GM19372 (cell line): Measurements from ENCODE around the gene FILIP1L.
"Not testable (repeated sequence)": the region's sequence is repeated elsewhere in the genome, so short reads cannot be mapped to it uniquely, and the experiment has no call there.

ENCODE experiments used
- ATAC-seq: cut with Tn5 transposase; IDR thresholded peaks from one replicate; pipeline ENCODE4 v1.9.1; 2021; ENCODE audit warnings: mild to moderate bottlenecking, low read depth, moderate library complexity; ENCODE audit not compliant: unreplicated experiment

FILIP1L gene

DNA sequence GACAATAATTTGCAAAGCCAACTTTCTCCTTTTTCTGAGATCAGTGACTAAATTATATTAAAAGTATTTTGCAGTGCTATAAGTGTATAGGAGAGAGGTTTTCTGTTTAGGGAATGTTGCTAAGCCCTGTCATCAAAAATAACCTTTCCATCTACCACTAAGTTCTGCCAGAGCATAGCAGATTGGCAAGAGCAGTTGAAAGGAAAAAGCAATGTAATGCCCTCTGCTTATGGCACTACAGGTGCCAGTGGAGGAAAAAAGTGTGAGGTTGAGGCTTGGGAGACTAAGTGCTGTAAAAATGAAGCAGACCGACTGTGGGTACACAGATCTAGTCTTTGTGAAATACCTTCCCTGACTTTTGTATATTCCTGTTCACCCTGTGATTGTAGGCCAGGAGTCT, 11.5 kb downstream of the FILIP1L start:
- no peak for ATAC-seq

DNA sequence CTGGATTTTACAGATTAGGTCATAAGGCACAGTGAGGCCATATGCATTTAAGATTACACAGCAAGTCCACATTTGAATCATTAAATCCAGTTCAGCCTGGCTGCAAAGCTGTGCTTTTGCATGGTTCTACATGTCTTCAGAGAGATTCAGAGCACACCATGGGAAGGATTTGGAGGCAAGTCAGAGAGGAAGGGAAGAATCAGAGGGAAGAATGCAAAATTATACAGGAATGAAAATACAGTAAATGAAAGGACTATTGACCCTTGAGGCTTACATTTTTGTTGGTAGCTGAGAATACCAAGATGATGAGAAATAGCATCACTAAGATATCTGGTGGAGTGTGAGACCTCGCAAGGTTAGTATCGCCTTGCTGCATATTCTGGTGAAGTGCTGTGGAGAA, 13.9 kb downstream of the FILIP1L start:
- no peak for ATAC-seq

DNA sequence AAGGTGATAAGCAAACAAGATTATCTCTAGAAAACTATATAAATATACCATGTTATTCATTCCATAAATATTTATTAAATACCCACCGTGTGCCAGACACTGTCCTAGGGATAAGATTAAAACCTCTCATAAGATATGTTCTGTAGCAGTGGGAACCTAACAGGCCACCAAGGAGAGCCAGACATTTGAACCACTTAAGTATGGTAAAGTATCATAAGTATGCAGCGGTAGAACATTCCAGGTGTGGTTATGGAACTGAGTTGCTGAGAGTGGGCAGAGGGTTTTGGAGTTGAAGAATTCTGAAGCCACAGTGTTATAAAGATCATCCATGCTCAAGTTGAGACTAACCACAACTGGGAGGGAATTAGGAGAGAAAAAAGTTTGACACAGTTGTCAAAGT, 14.7 kb downstream of the FILIP1L start:
- ATAC-seq: no peak

DNA sequence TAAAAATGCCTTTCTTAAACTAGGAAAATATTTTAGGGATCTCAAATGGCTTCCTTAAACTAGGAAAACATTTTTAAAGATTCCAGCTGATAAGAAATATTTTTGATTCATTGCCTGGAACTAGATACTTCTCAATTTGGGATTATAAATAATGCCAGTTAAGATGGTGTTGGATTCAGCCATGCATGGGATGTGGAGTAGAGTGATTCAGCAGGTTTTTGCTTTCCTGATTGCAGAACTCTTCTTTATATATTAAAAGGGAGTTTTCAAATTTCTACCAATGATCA, 15.6 kb downstream of the FILIP1L start:
- no peak for ATAC-seq

DNA sequence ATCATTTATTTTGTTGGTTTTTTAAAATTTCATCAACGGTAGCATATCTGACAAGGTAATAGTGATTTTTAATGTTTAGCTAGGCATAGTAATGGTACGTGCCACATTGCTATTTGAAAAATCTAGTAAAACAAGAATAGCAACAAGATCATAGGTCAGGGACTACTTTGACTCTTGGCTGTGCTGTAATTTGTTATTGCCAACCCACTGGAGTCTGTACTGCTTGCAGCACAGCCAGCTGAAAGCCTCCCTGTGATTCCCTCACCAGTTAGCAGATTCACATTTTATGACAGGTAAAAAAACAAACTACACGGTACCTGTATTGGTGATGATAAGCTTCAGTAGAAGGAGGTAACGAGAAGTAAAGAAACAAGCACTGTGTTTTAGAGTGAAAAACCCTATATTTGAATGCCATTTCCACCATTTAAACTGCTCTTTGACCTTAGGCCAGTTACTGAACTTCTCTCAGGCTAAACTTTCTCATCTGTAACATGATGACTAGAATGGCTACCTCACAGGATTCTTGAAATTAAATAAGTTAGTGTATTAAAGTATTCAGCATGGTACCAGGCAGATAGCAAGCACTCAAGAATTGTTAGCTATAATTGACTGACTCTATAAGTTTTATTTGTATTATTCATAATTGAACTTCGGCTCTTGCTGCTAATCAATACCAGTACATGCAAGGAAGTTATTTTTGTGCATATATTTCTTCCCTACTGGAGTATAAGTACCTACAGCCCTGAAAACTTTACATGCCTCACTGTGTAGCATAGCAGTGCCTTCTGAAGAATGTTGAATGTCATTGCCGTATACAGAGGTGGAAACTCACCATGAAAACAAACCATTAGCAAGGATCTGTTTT, 16.1 kb downstream of the FILIP1L start:
- no peak for ATAC-seq

DNA sequence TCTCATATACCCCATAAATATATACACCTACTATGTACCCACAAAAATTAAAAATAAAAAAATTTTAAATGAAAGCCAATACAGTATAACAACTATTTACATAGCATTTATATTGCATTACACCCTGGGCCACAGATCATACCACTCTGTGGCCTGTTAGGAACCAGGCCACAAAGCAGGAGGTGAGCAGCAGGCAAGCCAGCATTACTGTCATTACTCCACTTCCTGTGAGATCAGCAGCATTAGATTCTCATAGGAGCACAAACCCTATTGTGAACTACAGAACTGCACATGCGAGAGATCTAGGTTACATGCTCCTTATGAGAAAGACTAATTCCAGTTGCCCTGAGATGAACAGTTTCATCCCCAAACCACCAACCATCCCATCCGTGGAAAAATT, 17.4 kb downstream of the FILIP1L start:
- ATAC-seq: no peak

DNA sequence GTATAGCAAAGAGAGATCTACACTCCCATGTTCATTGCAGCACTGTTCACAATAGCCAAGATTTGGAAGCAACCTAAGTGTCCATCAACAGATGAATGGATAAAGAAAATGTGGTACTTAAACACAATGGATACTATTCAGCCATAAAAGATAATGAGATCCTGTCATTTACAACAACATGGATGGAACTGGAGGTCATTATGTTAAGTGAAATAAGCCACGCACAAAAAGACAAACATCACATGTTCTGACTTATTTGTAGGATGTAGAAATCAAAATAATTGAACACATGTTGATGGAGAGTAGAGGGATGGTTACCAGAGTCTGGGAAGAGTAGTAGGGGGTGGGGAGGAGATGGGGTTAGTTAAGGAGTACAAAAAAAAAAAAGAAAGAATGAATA, 18.0 kb downstream of the FILIP1L start:
- not testable (repeated sequence) for ATAC-seq

DNA sequence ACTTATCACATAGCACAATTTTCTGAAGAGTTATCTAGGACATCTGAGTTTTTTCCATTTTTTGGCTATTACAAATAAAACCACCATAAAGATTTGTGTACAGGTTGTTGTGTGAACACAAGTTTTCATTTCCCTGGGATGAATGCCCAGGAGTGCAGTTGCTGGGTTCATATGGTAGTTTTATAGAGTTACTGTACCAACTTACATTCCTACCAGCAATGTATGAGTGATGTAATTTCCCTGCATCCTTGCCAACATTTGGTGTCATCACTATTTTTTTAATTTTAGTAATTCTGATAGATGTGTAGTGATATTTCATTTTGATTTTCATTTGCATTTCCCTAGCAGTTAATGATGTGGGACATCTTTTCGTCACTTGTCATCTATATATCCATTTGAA, 20.5 kb downstream of the FILIP1L start:
- no peak for ATAC-seq

DNA sequence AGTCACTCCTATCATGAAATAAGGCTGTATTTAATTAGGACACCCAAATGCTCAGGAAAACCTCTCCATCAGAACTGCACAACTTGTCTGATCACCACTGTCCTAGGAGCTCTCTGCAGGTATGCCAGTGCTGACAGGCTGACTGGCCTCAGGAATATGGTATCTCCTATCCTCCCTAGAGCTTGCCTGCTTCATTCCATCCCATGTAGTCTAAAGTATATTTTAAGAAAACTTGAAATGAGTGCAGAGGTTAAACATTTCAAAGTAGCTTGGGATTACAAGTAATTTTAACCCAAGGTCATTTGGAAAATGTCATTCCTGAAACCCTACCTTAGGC, 23.7 kb downstream of the FILIP1L start:
- ATAC-seq: no peak

DNA sequence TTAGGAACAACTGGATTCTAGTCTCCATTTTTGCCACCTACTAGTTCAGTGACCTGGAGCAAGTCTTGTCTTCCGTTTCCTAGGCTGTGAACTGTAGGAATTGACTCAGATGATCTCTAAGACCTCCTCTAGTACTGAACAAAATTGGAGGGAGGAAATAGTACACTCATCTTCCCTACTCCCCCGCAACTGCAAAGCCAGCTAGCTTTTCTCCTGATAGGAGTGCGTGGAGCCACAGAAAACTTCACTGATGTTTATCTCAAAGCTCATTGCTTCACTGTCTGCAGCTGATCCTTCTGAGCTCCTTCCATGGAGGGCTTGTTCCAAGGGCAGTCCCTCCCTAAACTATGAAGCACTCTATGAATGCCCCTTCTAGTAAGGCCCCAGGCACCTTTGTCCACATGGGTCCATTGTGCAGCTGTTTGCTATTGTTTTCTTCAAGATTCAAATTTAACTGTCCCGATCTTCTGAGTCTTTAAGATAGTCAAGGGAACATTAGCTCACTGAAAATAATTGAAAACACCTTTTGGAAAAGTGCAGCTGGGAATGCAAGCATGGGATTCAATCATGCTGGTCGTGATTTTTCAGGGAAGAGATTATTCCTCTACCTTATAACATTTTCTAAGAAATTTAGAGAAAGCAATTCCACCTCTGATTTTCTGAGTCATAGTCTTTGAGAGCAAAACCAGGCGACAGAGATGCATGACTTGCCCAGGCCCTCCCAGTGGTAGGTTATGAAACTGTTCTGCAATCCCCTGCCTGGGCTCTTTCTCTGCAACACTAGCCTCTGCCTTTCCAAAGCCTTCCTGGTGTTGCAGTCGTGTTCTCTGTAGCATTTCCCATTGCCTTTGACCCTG, 24.3 kb downstream of the FILIP1L start:
- ATAC-seq: no peak

DNA sequence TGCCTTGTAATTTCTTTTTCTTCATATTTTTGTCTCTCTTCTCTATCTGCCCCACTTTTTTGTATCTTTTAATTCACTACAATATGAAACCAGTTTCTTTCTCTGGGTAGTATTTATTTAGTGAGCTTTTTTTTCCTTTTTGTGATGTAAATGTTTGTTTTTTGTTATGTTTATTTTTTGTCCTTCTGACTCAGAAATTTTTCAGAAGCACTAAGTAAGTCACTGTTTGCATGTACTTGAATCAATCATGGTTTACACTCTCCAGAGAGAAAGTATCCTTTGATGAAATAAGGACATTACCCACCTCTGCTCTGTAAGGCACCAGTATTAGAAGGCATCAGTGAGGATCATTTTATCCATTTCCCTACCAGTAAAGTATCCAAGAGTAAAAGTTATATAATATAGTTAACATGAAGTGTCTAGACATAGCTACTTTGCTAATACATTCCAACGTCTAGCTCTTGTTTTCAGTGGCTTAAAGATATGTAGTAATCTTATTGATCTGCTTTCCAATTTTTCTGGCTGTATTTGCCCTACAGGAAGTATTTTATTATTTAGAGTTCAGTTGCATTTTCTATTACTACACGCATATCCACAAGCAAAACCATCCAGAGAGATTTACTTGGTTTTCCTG, 25.4 kb downstream of the FILIP1L start:
- no peak for ATAC-seq

DNA sequence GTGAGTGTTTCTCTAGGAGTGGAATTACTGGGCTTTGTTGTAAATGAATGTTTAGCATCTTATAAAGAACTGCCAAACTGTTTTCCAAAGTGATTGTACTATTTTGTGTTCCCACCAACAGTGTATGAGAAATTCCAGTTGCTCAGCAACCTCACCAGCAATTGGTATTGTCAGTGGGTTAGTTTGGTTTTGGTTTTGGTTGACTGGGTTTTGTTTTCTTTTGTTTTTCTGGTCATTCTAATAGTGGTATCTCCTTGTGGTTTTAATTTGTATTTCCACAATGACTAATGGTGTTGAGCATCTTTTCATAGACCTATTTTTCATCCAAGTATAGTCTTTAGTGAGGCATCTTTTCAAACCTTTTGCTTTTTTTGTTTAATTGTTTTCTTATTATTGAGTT, 27.1 kb downstream of the FILIP1L start:
- peak; percentile 93 for ATAC-seq

DNA sequence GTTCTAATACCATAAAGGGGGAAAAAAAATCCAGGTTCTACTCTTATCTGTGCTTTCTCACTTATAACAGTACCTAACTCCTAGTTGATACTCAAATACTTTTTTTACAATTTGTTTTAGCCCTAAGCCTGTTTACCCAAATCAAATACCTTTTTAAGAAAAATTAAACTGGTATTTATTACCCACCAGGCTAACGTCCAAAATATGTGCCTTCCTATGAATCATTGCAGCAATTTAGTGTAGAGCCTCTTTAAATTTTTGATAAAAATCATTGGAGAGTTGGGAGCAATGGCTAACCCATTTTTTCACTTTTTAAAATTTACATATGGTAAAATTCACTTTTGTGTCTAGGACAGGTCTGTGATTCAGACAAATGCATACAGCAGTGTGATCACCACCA, 27.9 kb downstream of the FILIP1L start:
- no peak for ATAC-seq

DNA sequence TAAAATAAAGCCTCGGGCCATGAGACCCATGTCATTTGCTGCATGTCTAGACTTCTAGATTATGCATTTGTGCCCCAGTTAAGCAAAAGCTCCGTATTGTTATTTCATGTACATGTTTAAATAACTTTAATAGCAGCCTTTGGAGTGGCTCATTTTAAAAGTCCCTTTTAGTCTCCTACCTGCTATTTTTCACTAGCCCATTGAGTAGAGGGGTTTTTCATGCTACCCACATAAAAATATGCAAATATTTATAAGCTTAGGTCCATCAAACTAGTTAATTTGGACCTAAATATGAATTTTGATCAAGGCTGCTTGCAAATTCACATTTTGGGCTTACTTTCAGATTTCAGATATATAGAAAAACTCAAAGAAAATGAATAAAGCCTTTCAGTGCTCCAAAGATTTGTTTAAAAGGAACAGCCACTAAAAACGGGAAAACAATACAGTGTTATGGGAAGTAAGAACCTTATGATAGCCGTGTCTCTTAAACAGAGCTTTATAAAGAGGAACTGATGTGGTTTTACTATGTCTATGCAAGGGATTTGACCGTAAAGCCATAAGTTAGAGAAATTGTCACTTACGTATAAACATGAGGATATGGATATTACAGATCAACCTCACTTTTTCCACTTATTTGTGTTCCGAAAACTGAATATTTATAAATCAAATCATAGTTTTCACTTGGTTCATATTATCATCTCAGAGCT, 30.0 kb downstream of the FILIP1L start:
- ATAC-seq: no peak

DNA sequence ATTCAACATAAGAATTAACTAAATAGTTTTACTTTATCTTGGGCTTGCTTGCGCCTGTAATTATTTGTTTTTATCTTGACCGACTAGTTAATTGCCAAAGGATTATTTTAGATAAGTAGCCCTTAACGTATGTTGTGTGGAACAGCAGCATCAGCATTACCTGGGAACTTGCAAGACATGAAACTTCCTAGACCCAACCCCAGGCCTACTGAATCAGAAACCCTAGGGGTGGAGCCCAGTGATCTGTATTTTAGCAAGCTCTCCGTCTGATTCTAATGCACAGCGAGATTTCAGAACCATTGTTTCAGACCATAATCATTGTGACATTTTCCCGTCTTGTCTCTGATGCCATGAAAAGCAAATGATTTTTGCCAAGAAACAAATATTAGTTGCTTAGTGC, 31.1 kb downstream of the FILIP1L start:
- ATAC-seq: no peak

DNA sequence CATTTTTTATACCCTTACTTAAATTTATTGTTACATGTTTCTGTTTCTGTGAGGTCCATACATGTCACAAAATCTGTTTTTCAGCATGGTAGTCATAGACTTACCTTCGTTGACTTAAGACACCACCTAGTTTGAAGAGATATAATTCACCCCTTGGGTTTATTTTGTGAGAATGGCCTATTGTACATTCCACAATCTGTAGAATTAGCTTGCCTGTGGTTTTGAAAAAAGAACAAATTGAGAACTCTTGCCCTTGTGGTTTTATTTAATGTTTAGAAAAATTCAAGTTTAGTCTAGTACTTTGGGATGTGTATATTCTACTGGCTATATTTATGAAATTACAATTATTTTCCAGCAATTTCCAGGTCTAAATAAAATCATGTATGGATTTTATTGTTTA, 31.6 kb downstream of the FILIP1L start:
- ATAC-seq: no peak

DNA sequence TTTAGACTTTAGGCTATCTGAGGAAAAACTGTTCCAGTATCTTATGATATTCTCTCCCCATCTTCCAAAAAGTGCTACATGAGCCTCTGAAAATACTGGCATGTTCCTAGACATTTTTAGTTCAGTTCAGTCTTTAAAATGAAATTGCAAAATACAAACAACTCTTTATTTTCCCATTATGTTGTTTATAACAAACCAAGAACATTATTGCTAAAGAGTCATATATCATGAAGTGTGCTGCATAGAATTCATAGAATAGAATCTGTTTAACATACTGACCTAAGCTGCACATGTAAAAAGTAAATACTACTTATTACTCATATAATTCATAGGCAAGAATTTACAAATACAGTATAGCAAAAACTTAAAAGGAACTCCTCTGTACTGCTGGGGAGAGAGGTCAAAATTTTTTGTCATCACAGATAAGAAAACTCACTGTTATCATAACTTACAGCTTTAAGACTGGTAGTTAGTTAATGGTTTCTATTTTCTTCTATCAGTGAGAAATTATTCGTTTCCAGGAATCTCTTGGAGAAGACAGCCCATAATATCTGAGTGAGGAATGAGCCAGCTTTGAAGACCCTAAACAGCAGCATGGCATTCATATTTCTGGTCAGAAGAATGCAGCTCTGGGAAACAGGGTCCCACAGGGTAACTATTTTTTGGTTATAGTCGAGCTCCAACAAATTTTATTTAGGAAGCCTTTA, 32.2 kb downstream of the FILIP1L start:
- ATAC-seq: no peak

DNA sequence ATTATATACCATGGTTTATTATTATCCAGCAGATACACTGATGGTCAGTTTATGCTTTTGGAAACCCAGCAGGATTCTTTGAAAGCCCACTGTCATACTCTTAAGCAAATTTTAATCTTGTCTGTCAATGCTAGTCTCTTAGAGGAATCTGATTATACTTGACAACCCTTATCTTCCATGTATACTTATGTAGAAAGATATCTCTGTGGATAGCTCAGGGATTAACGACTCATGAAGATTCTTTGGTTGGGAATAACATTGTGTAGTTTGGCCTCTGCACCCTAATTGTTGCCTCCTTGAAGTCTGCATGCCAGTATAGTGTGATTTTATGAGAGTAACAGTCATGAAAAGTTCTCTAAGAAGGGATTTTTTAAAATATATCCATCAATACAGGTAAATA, 33.0 kb downstream of the FILIP1L start:
- ATAC-seq: no peak

DNA sequence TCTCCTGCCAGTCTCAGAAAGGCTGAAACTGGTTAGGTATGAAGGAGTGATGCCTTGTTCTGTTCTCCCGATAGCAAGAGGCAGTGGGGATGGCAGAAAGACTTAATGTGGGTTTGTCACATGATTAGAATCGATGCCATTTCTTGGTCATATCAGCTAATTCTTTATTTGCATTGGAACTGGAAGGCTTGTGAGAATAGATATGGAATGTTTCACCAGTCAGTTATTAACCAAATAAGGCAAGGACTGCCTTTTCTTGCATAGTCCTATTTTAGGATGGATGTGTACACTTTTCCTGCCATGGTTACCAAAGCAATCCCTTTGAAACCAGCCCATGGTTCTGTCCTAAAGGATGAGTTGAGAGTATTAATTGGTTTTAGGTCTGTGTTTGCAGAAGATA, 33.7 kb downstream of the FILIP1L start:
- no peak for ATAC-seq

DNA sequence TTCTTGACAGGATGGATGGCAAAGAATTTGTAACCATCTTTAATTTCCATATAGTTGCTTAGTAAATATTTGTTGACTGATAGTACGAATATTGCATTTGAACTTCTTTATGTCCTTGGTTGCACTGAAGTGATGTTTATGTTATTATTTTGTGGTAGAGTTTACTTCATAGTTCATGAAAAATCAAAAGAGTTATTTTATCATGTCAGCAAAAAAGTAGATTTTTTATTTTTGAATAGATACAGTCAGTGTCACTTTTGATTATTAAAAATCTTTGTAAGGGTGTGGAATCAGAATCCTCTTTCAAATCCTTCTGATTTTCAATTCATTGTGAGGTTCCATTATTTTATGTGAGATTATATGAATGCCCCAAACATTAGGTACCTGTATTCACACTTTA, 35.0 kb downstream of the FILIP1L start:
- no peak for ATAC-seq
